GM12892 (cell line): ENCODE measurements around the gene CENPT.

Experiments
- POLR2A ChIP-seq: IDR thresholded peaks from 2 replicates; pipeline ENCODE4 v1.6.1; 2011; ENCODE audit warnings: low read depth, low read length, control low read depth
- POLR2AphosphoS5 ChIP-seq: IDR thresholded peaks from 2 replicates; pipeline ENCODE4 v1.6.1; 2011; ENCODE audit warnings: low read depth, low read length, control low read depth
- TAF1 ChIP-seq: IDR thresholded peaks from 2 replicates; pipeline ENCODE4 v1.6.1; 2011; ENCODE audit warnings: low read depth, mild to moderate bottlenecking, control low read depth, low read length, borderline replicate concordance

- TF ChIP-seq POLR2A (no peak), TAF1 (no peak), POLR2AphosphoS5 (no peak)
Observed at GRCh38 chr16:67882374-67883145, 35.1 kb upstream of the CENPT start.
